GM19239 (cell line): ENCODE results near the gene RHBDL2.
"Not testable (repeated sequence)": the region's sequence is repeated elsewhere in the genome, so short reads cannot be mapped to it uniquely, and the experiment has no call there.

Experiments
- DNase-seq: peaks from one replicate; pipeline ENCODE4 v3.0.0; 2011; ENCODE audit warnings: low spot score; ENCODE audit not compliant: insufficient read length
- FAIRE-seq: peaks from 2 replicates; lab custom pipeline; 2011; peaks lifted over from hg19 to GRCh38; lab: Jason Lieb, UNC

The RHBDL2 gene

DNA sequence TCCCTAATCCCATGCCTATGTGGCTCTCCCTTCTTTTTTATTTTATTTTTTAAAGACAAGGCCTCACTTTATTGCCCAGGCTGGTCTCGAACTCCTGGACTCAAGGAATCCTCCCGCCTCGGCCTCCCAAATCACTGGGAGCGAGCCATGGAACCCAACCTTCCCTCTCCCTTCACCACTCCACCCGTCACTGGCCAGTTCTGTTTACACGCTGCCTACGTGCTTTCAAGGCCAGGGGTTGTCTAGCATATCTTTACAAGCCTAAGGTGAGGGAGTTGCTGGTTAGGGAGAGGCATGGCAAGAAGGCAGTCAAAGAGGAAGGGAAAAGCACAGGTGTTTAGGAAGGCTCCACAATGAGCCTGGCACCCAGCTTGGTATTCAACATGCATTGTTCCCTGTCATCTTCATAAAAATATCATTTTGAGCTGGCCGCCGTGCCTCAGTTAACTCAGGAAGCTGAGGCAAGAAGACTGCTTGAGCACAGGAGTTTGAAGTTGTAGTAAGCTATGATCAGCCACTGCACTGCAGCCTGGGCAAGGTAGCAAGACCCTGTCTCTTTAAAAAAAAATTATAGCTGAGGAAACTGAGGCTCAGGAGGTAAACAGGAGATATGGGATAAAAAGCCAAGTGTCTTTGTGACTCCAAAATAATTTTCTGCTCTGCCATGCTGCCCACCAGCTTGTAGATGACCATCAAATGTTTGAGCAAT lies 1.1 kb downstream of the RHBDL2 start:
- DNase-seq (no peak), FAIRE-seq (no peak)

DNA sequence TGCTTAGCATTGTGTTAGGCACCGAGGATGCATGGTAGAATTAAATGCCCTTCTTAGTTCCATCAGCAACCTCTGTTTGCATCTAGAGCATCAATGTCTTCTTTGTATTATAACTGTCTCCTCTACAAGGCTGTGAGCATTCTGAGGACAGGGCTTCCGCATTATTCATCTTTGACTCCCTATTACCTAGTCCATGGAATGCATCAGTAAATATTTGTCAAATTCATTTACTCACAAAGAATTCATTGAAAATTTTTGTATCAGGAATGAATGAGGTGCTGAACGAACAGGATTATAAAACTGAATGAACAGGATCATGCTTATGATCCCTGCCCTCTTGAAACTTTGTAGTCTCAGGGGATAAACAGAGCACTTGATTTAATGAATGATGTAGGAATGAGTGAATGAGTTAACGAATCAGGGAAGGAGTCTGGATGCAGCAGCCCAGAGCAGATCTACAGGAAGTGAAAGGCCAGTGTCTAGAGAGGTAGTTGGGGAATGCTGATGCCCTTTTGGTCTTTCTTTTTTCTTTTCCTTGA lies 2.8 kb downstream of the RHBDL2 start:
- no peak for FAIRE-seq
- no peak for DNase-seq

DNA sequence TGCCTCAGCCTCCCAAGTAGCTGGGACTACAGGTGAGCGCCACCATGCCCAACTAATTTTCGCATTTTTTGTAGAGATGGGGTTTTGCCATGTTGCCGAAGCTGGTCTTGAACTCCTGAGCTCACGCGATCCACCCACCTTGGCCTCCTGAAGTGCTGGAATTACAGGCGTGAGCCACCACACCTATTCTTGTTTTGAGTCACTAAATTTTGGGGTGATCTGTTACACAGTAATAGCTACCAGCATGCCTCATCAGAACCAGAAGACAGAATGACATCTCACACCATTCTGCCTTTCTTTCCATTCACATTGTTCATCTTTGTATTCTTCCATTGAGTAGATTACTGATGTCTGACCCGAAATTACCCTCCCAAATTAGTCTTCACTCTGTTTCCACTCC lies 9.1 kb downstream of the RHBDL2 start:
- FAIRE-seq: no peak
- DNase-seq: no peak

DNA sequence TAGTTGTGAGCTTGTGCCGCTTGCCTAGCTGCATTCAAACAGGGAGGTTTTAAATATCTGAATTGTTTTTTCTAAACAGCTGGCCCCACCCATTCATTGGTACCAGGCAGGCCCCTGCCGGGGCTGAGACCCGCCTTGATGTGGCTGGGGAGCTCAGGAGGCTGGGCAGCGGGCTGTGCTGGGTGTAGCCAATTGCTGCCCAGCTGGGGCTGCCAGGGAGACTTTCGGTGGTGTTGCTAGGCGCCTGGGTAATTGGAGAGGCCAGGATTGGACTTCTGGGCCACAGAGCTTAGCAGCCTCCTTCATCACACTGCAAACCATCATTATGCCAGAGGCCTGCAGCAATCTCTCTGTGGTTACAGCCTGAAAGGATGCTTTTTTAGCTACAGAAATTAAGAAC lies 12.2 kb downstream of the RHBDL2 start:
- no peak for FAIRE-seq
- no peak for DNase-seq

DNA sequence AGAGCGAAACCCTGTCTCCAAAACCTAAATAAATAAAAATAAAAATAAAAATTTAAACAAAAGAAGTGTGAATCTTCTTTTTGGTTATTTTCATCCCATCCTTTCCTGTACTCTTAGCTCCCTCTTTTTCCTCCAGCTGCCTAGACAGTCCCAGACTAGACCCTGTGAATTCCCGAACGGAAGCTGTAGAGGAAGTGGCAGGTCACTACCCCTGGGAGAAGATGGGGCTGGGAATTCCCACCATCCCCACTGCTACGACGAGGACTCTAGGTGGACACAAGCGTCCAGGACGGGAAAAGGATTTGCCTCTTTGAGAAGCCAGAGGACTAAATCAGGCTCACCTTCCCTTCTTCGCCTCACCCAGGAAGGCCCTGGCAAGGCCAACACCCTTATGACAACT lies 12.6 kb downstream of the RHBDL2 start:
- FAIRE-seq: no peak
- DNase-seq: no peak

DNA sequence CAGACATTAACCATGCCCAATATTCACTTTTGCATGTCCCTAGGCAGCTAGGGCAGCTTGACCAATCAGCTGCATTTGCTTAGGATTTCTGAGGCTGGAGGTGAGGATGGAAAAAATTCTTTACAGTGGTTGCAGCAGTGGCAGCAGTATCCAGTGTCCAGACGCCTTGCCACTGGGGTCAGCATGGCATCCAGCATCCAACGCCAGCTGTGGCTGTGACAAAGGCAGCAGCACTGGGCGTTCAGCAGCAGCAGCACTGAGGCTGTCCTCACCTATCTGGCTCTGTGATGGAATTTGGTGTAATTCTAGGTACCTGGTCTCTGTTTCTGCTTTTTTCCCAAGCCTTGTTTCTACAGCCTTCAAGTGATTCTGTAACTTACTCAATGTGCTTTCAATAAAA lies 15.5 kb downstream of the RHBDL2 start:
- no peak for DNase-seq
- no peak for FAIRE-seq

DNA sequence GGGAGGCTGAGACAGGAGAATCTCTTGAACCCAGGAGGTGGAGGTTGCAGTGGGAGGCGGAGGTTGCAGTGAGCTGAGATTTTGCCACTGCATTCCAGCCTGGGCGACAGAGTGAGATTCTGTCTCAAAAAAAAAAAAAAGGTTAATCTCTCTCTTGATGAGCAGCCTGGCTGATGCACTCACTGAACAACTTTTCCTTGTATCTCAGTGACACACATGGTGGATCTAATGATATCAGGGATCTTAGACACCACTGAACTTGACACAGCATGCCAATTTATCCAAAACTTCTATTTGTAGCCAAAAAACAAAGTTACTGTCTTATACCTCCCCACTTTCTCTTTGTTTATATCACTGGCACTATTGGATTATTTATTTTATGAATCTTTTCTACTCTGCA lies 16.2 kb downstream of the RHBDL2 start:
- FAIRE-seq: no peak
- no peak for DNase-seq

DNA sequence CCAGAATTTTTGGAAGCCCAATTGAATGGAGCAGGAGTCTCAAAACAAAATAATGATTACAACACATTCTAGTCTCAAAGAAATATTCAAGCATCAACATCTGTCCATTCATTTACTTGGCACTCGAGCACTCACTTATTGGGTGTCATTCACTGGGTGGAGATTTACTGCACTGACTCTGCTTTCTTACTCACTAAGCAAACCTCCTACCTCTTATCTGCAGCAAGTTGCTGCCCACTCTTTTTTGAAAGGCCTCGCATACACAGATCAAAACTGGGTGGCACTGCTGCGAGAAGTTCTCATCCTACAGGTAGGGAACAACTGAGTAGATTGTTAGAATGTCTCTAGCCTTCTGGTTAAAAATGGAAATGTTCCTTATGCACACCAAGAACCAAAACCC lies 18.0 kb downstream of the RHBDL2 start:
- FAIRE-seq: no peak
- DNase-seq: no peak

DNA sequence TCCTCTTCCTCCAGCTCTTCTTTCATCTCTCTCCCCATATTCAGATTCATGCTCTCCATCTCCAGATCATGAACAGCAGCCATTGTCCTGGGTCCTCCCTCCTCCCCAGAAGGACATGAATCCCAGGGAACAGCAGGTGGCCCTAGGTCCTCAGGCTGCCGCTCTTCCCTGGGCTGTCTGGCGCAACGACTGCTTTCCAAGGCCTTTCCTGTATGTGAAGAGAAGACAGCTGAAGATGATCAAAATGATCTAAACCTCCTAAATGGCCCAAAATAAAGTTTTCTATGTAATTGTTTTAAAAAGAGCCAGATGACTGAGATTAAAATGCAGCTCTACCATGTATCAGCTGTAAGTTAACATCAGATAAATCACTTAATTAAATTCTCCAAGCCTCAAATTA lies 22.5 kb downstream of the RHBDL2 start:
- no peak for DNase-seq
- FAIRE-seq: no peak

DNA sequence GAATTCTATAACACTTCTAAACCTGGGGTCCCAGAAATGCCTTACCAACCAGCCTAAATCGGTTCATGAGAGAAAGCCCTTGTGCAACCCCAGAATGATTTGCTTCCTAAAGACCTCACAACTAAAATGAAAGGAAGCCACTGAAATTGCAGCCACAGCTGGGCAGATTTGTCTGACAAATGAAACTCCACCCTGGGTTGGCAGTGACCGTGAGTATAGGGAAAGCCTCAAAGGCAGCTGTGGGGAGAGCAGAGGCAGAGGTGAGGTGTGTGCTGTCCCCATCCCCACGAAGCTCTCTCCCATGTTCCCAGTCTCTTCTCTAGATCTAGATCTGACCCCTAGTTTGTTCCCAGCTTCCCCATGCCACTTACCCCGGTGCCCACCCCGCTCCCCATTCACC lies 23.1 kb downstream of the RHBDL2 start:
- FAIRE-seq: no peak
- no peak for DNase-seq

DNA sequence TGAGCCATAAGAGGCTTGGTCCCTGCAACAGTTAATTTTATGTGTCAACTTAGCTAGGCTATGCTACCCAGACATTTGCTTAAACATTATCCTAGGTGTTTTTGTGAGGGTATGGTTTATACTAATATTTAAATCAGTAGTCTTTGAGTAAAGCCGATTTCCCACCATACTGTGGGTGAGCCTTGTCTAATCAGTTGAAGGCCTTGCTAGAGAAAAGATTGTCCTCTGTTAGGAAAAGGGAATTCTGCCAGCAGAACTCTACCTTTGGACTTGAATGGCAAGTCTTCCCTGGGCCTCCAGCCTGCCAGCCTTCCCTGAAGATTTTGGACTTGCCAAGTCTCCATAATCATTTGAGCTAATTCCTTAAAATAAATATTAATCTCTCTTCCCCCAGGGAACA lies 23.9 kb downstream of the RHBDL2 start:
- DNase-seq (no peak), FAIRE-seq (no peak)

DNA sequence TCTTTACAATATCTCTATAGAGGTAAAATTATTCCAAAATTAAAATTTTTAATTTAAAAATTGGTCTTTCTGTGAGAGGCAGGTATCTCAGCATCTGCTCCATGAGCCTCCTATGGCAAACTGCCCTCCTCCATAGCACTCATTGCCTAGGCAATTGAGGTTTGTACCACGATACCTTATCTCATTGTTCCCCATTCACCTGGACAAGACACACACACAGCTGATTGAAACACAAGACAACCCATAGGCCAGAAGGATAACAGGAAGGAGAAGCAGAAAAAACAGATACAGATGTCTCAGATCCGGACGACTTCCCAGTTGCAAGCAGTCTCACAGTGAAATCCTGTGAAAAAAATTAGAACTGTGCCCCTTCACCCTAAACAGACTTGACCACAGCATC lies 24.3 kb downstream of the RHBDL2 start:
- no peak for DNase-seq
- no peak for FAIRE-seq

DNA sequence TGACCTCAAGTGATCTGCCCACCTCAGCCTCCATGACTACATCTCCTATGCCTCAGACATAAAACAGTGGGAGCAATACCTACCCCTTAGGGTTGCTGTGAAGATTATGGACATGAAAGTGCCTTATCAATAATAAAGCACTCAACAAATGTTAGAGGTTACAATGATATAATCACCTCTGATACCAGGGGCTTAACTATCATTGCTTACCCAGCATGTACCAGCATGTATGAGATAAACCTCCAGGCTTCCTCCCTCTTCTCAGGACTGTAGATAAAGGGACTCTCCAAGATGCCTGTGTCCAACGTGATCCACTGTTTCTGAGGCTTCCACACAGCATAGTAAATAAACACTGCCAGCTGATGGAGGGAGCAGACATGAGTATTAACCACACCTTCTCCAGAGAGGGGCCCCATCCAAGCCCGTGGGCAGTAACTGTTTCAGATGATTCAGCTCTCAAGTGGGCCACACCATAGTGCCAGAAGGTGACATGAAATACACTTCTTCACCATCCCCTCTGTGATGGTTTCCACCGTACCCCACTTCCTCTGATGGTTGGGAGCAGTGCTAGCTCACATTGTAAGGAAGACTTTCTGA lies 26.2 kb downstream of the RHBDL2 start:
- no peak for FAIRE-seq
- no peak for DNase-seq

DNA sequence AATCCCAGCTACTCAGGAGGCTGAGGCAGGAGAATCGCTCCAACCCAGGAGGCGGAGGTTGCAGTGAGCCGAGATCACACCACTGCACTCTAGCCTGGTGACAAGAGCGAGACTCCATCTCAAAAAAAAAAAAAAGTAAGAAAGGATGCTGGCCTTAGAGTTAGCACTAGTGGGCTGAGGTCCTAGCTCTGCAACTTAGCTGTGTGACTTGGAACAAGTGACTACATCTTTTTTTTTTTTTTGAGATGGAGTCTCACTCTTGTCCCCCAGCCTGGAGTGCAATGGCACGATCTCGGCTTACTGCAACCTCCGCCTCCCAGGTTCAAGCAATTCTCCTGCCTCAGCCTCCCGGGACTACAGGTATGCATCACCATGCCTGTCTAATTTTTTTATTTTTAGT lies 26.7 kb downstream of the RHBDL2 start:
- not testable (repeated sequence) for DNase-seq, FAIRE-seq

DNA sequence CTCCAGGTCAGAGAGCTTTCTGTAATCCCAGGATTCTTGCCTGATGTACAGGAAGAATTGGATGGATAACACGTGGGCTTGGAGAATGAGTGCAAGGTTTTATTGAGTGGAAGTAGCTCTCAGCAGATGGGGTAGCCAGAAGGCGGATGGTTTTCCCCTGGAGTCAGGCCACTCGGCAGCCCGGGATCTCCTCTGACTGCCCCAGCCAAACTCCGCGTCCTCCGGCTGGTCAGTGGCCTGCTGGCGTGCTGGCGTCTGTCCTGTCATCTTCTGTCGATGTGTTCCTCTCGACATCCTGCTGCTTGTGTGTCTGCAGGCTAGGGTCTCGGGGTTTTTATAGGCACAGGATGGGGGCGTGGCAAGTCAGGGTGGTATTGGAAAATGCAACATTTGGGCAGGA lies 32.8 kb downstream of the RHBDL2 start:
- no peak for FAIRE-seq
- DNase-seq: no peak

DNA sequence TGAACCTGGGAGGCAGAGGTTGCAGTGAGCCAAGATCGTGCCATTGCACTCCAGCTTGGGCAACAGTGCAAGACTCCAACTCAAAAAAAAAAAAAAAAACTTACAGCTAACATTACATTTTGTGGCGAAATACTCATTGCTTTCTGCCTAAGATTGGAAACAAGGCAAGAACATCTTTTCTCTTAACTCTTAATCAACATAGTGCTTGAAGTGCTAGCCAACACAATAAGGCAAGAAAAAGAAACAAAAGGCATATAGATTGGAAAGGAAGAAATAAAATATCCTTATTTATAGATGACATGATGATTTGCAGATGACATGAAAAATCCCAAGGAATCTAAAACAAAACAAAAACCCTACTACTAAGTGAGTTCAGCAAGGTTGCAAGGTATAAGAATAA lies 35.6 kb downstream of the RHBDL2 start:
- DNase-seq (no peak), FAIRE-seq (no peak)

DNA sequence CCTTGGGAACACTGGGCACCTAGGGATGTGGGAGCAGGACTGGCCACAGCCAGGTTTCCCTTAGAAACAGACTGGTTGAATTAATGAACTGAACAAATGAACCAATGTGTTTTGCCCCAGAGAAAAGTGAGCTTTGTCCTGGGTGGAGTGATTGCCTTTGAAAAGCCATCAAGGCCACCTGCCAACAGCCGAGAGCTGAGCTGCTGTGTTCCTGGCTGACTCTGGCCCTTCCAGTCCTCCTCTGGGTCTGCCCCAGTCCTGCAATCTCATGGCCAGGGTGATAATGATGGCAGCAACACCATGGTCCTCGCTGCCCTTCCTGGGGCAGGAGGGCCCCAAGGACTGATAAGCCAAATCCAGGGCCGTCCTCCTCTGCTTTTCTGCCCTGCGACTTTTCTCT lies 42.1 kb downstream of the RHBDL2 start:
- FAIRE-seq (no peak), DNase-seq (no peak)

DNA sequence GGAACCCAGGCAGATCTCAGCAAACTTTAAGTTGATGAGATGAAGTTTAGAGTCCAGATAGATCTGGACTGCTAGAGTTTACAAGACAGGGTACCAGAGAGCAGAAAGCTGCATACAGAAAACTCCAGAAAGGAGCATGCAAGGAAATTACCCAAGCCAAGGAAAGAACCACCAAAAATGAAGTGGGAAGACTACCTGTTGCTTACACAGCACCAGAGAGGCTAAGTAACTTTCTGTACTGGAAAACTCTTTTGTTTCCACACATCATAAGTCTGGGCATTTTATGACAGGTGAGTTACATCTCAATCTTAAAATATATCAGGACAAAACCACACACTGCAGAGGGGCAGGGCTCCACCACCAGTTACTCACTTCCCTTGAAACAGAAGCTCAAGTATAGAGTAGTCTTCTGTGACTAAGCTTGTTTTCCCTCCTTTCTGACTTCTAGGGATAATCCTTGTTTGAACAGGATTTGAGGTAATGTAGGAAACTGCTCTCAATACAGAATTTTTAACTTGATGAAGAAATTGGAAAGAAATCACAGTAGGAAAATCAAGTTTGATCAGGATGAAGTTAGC lies 42.9 kb downstream of the RHBDL2 start:
- DNase-seq (no peak), FAIRE-seq (no peak)

DNA sequence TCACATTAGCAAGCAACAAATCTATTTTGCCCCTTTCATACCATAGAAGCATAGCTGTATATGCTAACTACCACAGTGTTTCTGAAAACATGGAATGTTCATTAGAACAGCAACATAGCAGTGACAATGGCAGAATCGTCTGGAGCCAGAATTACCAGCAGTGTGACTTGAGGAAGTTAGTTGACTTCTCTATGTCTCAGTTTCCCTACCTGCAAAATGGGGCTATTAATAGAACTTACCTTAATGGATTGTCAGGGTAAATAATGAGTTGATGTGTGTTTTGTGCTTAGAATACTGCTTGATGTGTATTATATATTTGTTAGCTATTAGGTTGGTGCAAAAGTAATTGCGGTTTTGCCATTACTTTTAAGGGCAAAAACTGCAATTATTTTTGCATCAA lies 45.5 kb downstream of the RHBDL2 start:
- DNase-seq (no peak), FAIRE-seq (no peak)

DNA sequence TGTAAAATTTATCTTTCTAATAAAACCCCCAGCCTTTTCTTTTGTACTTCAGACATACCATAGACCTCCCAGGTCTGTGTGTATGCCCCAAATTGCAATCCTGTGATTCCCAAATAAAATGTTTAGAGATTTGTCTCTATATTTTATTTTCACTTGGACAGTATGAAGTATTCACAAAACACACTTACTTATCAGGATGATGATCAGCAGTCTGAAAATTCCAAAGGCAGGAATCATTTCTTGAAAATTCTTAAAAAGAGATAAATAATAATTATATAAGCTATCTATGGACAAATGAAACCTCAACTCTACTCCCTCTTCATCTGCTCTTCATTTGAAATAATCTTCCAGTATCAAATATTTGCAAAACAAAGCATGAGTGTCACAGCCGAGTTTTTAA lies 48.7 kb downstream of the RHBDL2 start:
- no peak for FAIRE-seq
- DNase-seq: no peak

DNA sequence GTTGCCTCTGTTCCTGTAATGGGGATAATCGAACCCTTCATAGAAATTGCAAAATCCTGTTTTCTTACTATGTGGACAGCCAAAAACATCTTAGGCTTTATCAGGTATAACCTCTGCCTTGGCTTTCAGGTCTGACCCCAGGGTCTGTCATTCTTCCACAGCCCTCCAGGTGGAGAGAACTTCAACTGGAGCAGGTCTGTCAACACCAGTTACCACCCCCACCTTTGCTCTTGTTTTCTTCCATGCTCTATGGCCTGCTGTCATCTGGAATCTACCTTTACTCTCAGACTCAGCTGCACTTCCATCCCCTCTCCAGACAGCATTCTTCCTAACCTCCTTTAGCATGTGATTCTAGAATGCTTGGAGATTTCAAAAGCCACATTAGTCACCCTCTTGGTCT lies 49.9 kb downstream of the RHBDL2 start:
- no peak for DNase-seq

DNA sequence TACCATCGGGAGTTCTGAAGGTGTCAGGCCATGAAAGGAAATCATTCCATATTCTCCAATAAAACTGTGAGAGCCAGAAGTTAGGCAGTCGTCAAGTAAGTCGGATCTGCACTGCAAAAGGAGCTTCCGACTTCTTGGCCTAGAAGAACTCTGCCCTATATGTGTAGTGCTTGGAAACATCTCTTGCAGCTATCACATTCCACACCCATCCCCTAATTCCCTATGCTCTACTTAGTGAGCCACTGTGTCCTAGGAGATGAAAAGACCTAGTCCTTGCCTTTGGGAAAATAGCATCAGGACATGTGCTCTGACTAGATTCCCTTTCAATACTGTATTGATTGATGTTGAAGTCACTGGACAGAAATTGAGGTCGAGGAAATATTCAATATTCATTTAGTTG lies 52.0 kb downstream of the RHBDL2 start:
- DNase-seq (no peak), FAIRE-seq (no peak)

More for the DNA sequence above, 49.9 kb downstream of the RHBDL2 start:
- peak; percentile 49 for FAIRE-seq
